Glutamatergic neuron (in vitro differentiated cells): Measurements from ENCODE around the gene PSMG2. TPM values are rescaled to one million over a fixed set of nuclear protein-coding genes. Genes with fewer than 3 reads are reported as not detected.

Source experiments
- DNase-seq: peaks from one replicate; pipeline ENCODE4 v3.0.0; 2022
- H3K27ac Mint-ChIP-seq: one replicate; pipeline ENCODE4 v1.8.0; 2020; ENCODE audit warnings: mild to moderate bottlenecking, mixed read lengths, inconsistent platforms; ENCODE audit not compliant: unreplicated experiment
- H3K27me3 Mint-ChIP-seq: one replicate; pipeline ENCODE4 v1.8.0; 2020; ENCODE audit warnings: mild to moderate bottlenecking, moderate library complexity, mixed read lengths, inconsistent platforms; ENCODE audit not compliant: unreplicated experiment
- H3K36me3 Mint-ChIP-seq: one replicate; pipeline ENCODE4 v1.8.0; 2020; ENCODE audit warnings: mild to moderate bottlenecking, mixed read lengths, inconsistent platforms; ENCODE audit not compliant: unreplicated experiment
- H3K4me1 Mint-ChIP-seq: one replicate; pipeline ENCODE4 v1.8.0; 2020; ENCODE audit warnings: mild to moderate bottlenecking, low read depth, mixed read lengths, inconsistent platforms; ENCODE audit not compliant: unreplicated experiment
- H3K4me3 Mint-ChIP-seq: one replicate; pipeline ENCODE4 v1.8.0; 2020; ENCODE audit warnings: mild to moderate bottlenecking, mixed read lengths, inconsistent platforms; ENCODE audit not compliant: unreplicated experiment
- H3K9me3 Mint-ChIP-seq: one replicate; pipeline ENCODE4 v1.8.0; 2020; ENCODE audit warnings: mild to moderate bottlenecking, moderate library complexity, mixed read lengths, inconsistent platforms; ENCODE audit not compliant: unreplicated experiment
- total RNA-seq: library from RNA; stranded (reverse); fragmentation: NEBNext Ultra II Directional; extraction: Animal tissue kit (Norgen Biotek cat#: 25700); gene quantifications from one replicate; pipeline ENCODE4 v1.2.1, GENCODE V29; 2021; ENCODE audit not compliant: unreplicated experiment
- TF ChIP-seq, protein P1 (sequence below): fragments of 200-600 bp; sonication (generic); IDR thresholded peaks from one replicate; pipeline ENCODE4 v1.5.0; 2021; ENCODE audit not compliant: partially characterized antibody, unreplicated experiment

PSMG2 gene
- total RNA-seq, 1 donor from 2014 or later, result 48.7 TPM

GRCh38 chr18:12768625-12769024 is 65.8 kb downstream of the PSMG2 start:
- Mint-ChIP-seq H3K27me3 (peaks cover 3% of the 10 kb centered on the region), H3K9me3 (no peaks in the 10 kb centered on the region), H3K4me1 (no peaks in the 10 kb centered on the region), H3K27ac (no peak overlapping the region), H3K36me3 (no peaks in the 10 kb centered on the region), H3K4me3 (no peak overlapping the region)
- DNase-seq, result no peak
- TF ChIP-seq, protein P1, sequence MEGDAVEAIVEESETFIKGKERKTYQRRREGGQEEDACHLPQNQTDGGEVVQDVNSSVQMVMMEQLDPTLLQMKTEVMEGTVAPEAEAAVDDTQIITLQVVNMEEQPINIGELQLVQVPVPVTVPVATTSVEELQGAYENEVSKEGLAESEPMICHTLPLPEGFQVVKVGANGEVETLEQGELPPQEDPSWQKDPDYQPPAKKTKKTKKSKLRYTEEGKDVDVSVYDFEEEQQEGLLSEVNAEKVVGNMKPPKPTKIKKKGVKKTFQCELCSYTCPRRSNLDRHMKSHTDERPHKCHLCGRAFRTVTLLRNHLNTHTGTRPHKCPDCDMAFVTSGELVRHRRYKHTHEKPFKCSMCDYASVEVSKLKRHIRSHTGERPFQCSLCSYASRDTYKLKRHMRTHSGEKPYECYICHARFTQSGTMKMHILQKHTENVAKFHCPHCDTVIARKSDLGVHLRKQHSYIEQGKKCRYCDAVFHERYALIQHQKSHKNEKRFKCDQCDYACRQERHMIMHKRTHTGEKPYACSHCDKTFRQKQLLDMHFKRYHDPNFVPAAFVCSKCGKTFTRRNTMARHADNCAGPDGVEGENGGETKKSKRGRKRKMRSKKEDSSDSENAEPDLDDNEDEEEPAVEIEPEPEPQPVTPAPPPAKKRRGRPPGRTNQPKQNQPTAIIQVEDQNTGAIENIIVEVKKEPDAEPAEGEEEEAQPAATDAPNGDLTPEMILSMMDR, result no peak

DNA sequence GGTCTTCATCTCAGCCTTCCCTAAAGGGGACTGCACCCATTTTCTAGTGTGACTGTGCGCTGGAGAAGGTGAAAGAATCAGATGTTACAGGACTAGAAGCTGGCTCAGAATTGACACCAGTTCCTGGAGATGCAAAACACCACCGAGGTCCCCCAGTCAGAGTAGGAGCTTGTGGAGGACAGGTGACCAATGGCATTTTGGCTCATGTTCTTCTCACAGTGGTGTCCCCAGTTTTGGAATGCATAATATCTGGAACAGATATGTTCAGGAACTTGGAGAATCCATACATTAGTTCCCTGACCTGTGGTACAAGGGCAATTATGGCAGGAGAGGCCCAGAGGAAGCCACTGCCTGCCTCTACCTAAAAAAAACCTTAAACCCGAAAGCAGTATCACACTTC is 66.3 kb downstream of the PSMG2 start:
- no peak for DNase-seq
- Mint-ChIP-seq H3K36me3 (no peaks in the 10 kb centered on the region), H3K4me3 (no peak overlapping the region), H3K27me3 (peaks cover 3% of the 10 kb centered on the region), H3K9me3 (no peaks in the 10 kb centered on the region), H3K4me1 (no peaks in the 10 kb centered on the region), H3K27ac (no peak overlapping the region)
- TF ChIP-seq, protein P1, result no peak

GRCh38 chr18:12769644-12770440 is 67.0 kb downstream of the PSMG2 start:
- Mint-ChIP-seq H3K27me3 (peaks cover 5% of the 10 kb centered on the region), H3K4me1 (no peaks in the 10 kb centered on the region), H3K4me3 (no peak overlapping the region), H3K27ac (no peak overlapping the region), H3K9me3 (peaks cover 2% of the 10 kb centered on the region), H3K36me3 (no peaks in the 10 kb centered on the region)
- DNase-seq, result no peak
- TF ChIP-seq, protein P1, result no peak

DNA sequence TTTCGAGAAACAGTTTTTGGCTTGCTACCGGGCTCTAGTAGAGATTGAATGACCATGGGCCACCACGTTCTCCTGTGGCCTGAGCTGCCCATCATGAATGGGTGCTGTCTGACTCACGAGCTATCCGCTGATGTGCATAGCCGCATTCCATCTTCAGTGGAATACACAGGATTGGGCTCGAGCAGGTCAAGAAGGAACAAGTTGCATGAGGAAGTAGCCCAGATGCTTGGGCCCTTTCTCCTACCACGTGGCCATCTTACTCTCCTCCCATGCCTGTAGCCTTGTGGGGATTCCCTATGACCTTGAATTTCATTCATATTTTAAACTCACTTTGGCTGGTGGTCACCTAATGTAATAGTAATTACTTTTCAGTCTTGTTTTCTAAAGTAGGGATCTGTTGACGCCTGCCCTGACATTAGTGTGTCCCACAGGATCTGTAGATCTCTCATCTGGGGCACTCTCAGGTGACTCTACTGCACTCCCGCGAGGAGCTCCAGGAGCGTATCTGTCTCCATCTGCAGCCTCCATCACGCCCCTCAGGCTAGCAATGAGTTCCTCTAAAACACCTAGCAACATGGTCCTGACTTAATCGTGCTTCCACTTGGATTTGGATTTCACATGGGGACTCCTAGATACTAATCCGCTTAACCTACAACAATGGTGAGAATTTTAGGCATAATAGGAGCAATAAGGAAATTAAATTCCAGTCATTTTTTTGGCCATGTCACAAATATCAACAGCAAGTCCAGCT is 67.8 kb downstream of the PSMG2 start:
- H3K36me3 Mint-ChIP-seq, result no peaks in the 10 kb centered on the region
- TF ChIP-seq, protein P1, result no peak
- H3K4me3 Mint-ChIP-seq, result no peak overlapping the region
- no peaks in the 10 kb centered on the region for H3K4me1 Mint-ChIP-seq
- peaks cover 5% of the 10 kb centered on the region for H3K27me3 Mint-ChIP-seq
- peaks cover 2% of the 10 kb centered on the region for H3K9me3 Mint-ChIP-seq
- H3K27ac Mint-ChIP-seq, result no peak overlapping the region
- DNase-seq, result no peak

DNA sequence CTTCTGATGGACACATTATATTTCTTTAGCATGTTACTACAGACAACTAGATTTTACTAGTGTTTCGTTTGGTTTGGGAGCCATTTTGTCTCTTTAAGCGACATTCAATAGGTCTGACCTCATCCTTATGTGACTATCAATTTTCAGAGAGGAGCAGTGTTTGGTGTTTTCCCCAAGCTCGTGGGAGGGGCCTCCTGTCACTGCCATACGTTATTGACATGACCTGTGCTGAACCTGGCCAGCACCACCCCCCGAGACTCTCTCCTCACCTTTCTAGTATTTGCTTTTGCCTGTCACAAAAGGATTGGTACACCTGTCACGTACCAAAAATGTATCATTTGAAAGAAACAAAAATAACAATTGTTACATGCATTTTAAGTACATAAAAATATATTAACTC is 69.3 kb downstream of the PSMG2 start:
- no peaks in the 10 kb centered on the region for H3K4me1 Mint-ChIP-seq
- H3K36me3 Mint-ChIP-seq, result peaks cover 5% of the 10 kb centered on the region
- no peak overlapping the region for H3K4me3 Mint-ChIP-seq
- DNase-seq, result no peak
- TF ChIP-seq, protein P1, result no peak
- H3K27me3 Mint-ChIP-seq, result peaks cover 9% of the 10 kb centered on the region
- no peak overlapping the region for H3K27ac Mint-ChIP-seq
- peaks cover 4% of the 10 kb centered on the region for H3K9me3 Mint-ChIP-seq
